ENCODE measurements around the gene SFXN4. TPM values are rescaled to one million over a fixed set of nuclear protein-coding genes. Genes with fewer than 3 reads are reported as not detected.
A peak's percentile ranks its signal among the peaks of the same experiment; 100 is the strongest.

SFXN4 gene
- total and polyA plus RNA-seq, 2 of the 13 experiments (the other 11 are each of a cell fraction or from before 2014, with no cell fraction given), result 47.7 to 64.9 TPM

- TF ChIP-seq SP140L (CRISPR knock-in tag; IDR thresholded peaks at IDR 0.05; ENCODE audit: borderline replicate concordance), result no peak
- no peak for TF ChIP-seq GFI1 (CRISPR knock-in tag; IDR thresholded peaks at IDR 0.05; ENCODE audit: borderline replicate concordance)
- TF ChIP-seq ZNF274 (CRISPR knock-in tag; IDR thresholded peaks at IDR 0.05), result no peak
- TF ChIP-seq IRF1 (CRISPR knock-in tag; IDR thresholded peaks at IDR 0.05; ENCODE audit: low read depth), result 0 out of 2 replicates have a peak, but pooled peaks have one; percentile 75
- TF ChIP-seq, protein P1, sequence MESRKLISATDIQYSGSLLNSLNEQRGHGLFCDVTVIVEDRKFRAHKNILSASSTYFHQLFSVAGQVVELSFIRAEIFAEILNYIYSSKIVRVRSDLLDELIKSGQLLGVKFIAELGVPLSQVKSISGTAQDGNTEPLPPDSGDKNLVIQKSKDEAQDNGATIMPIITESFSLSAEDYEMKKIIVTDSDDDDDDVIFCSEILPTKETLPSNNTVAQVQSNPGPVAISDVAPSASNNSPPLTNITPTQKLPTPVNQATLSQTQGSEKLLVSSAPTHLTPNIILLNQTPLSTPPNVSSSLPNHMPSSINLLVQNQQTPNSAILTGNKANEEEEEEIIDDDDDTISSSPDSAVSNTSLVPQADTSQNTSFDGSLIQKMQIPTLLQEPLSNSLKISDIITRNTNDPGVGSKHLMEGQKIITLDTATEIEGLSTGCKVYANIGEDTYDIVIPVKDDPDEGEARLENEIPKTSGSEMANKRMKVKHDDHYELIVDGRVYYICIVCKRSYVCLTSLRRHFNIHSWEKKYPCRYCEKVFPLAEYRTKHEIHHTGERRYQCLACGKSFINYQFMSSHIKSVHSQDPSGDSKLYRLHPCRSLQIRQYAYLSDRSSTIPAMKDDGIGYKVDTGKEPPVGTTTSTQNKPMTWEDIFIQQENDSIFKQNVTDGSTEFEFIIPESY (CRISPR knock-in tag; IDR thresholded peaks at IDR 0.05), result peak; percentile 79
- peak; percentile 47; the same call in 1 of the 2 replicates for TF ChIP-seq MAFF (IDR thresholded peaks at IDR 0.05; ENCODE audit: low read depth, low read length)
- TF ChIP-seq TARDBP (CRISPR knock-in tag; IDR thresholded peaks at IDR 0.05), result no peak
- peak; percentile 51 to 53; a peak in 3 of 4 replicates for TF ChIP-seq MAFK (conservative IDR thresholded peaks at IDR 0.05 in 1 of 2, IDR thresholded peaks at IDR 0.05 in 1 of 2; ENCODE audit: low read length in 2 of 2)
- TF ChIP-seq HOXD1 (CRISPR knock-in tag; IDR thresholded peaks at IDR 0.05), result no peak
- TF ChIP-seq, protein P2, sequence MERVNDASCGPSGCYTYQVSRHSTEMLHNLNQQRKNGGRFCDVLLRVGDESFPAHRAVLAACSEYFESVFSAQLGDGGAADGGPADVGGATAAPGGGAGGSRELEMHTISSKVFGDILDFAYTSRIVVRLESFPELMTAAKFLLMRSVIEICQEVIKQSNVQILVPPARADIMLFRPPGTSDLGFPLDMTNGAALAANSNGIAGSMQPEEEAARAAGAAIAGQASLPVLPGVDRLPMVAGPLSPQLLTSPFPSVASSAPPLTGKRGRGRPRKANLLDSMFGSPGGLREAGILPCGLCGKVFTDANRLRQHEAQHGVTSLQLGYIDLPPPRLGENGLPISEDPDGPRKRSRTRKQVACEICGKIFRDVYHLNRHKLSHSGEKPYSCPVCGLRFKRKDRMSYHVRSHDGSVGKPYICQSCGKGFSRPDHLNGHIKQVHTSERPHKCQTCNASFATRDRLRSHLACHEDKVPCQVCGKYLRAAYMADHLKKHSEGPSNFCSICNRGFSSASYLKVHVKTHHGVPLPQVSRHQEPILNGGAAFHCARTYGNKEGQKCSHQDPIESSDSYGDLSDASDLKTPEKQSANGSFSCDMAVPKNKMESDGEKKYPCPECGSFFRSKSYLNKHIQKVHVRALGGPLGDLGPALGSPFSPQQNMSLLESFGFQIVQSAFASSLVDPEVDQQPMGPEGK (CRISPR knock-in tag; IDR thresholded peaks at IDR 0.05), result no peak
- TF ChIP-seq HCFC1 (IDR thresholded peaks at IDR 0.05; ENCODE audit: low read depth, low read length), result no peak
- TF ChIP-seq, protein P3, sequence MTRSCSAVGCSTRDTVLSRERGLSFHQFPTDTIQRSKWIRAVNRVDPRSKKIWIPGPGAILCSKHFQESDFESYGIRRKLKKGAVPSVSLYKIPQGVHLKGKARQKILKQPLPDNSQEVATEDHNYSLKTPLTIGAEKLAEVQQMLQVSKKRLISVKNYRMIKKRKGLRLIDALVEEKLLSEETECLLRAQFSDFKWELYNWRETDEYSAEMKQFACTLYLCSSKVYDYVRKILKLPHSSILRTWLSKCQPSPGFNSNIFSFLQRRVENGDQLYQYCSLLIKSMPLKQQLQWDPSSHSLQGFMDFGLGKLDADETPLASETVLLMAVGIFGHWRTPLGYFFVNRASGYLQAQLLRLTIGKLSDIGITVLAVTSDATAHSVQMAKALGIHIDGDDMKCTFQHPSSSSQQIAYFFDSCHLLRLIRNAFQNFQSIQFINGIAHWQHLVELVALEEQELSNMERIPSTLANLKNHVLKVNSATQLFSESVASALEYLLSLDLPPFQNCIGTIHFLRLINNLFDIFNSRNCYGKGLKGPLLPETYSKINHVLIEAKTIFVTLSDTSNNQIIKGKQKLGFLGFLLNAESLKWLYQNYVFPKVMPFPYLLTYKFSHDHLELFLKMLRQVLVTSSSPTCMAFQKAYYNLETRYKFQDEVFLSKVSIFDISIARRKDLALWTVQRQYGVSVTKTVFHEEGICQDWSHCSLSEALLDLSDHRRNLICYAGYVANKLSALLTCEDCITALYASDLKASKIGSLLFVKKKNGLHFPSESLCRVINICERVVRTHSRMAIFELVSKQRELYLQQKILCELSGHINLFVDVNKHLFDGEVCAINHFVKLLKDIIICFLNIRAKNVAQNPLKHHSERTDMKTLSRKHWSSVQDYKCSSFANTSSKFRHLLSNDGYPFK (CRISPR knock-in tag; IDR thresholded peaks at IDR 0.05; ENCODE audit: borderline replicate concordance), result no peak
- TF ChIP-seq, protein P4, sequence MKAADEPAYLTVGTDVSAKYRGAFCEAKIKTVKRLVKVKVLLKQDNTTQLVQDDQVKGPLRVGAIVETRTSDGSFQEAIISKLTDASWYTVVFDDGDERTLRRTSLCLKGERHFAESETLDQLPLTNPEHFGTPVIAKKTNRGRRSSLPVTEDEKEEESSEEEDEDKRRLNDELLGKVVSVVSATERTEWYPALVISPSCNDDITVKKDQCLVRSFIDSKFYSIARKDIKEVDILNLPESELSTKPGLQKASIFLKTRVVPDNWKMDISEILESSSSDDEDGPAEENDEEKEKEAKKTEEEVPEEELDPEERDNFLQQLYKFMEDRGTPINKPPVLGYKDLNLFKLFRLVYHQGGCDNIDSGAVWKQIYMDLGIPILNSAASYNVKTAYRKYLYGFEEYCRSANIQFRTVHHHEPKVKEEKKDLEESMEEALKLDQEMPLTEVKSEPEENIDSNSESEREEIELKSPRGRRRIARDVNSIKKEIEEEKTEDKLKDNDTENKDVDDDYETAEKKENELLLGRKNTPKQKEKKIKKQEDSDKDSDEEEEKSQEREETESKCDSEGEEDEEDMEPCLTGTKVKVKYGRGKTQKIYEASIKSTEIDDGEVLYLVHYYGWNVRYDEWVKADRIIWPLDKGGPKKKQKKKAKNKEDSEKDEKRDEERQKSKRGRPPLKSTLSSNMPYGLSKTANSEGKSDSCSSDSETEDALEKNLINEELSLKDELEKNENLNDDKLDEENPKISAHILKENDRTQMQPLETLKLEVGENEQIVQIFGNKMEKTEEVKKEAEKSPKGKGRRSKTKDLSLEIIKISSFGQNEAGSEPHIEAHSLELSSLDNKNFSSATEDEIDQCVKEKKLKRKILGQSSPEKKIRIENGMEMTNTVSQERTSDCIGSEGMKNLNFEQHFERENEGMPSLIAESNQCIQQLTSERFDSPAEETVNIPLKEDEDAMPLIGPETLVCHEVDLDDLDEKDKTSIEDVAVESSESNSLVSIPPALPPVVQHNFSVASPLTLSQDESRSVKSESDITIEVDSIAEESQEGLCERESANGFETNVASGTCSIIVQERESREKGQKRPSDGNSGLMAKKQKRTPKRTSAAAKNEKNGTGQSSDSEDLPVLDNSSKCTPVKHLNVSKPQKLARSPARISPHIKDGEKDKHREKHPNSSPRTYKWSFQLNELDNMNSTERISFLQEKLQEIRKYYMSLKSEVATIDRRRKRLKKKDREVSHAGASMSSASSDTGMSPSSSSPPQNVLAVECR (CRISPR knock-in tag; IDR thresholded peaks at IDR 0.05; ENCODE audit: borderline replicate concordance), result no peak
These were observed 33.8 kb downstream of the SFXN4 start (continued) for GRCh38 chr10:119131512-119132240.
